Ramos (cell line): Measurements from ENCODE around the gene PFDN5.
"Not testable (repeated sequence)": the region's sequence is repeated elsewhere in the genome, so short reads cannot be mapped to it uniquely, and the experiment has no call there.

Experiments
- in situ Hi-C: fragments of 300-500 bp; cut with MboI; formaldehyde crosslinking; loops from one replicate; pipeline ENCODE4 v1.14.3; 2022; ENCODE audit warnings: low sequenced_read_pairs; ENCODE audit not compliant: unreplicated experiment

Gene PFDN5

GRCh38 chr12:53279888-53280498, 15.3 kb upstream of the PFDN5 start:
- in situ Hi-C loops, result no loop called here

- in situ Hi-C loops, result loop anchor here (5.0 kb wide), 1 partner anchor 124 kb away; no protein-coding TSS in a partner anchor
Measured at GRCh38 chr12:53286448-53286847, 8.9 kb upstream of the PFDN5 start.

GRCh38 chr12:53287741-53288216, 7.6 kb upstream of the PFDN5 start:
- in situ Hi-C loops, result loop anchor here (5.0 kb wide), 1 partner anchor 125 kb away; no protein-coding TSS in a partner anchor

- in situ Hi-C loops, result loop anchor here (5.0 kb wide), 1 partner anchor 126 kb away; no protein-coding TSS in a partner anchor
Measured at GRCh38 chr12:53288322-53288721, 7.0 kb upstream of the PFDN5 start.

GRCh38 chr12:53289891-53290290, 5.5 kb upstream of the PFDN5 start:
- in situ Hi-C loops, result loop anchor here (5.0 kb wide), 1 partner anchor 128 kb away; no protein-coding TSS in a partner anchor

GRCh38 chr12:53290661-53291060, 4.7 kb upstream of the PFDN5 start:
- in situ Hi-C loops, result no loop called here

- in situ Hi-C loops, result no loop called here
Measured at GRCh38 chr12:53292426-53292825, 2.9 kb upstream of the PFDN5 start.

- in situ Hi-C loops, result no loop called here
Measured at GRCh38 chr12:53295891-53296219, 513 bp downstream of the PFDN5 start.

- in situ Hi-C loops, result not testable (repeated sequence)
Measured at GRCh38 chr12:53297106-53297505, 1.8 kb downstream of the PFDN5 start.

GRCh38 chr12:53298164-53298563, 2.8 kb downstream of the PFDN5 start:
- in situ Hi-C loops, result no loop called here

GRCh38 chr12:53299101-53299453, 3.7 kb downstream of the PFDN5 start:
- in situ Hi-C loops, result no loop called here

GRCh38 chr12:53299454-53300180, 4.3 kb downstream of the PFDN5 start, which contains the start of gene MYG1:
MYG1 (plus strand) TSS chr12:53299695; CDS start chr12:53299738, 43 bp downstream.
- in situ Hi-C loops, result no loop called here

- in situ Hi-C loops, result no loop called here
Measured at GRCh38 chr12:53300187-53300586, 4.8 kb downstream of the PFDN5 start.

- in situ Hi-C loops, result no loop called here
Measured at GRCh38 chr12:53302903-53303302, 7.6 kb downstream of the PFDN5 start.

- in situ Hi-C loops, result no loop called here
Measured at GRCh38 chr12:53306826-53307225, 11.5 kb downstream of the PFDN5 start.

- in situ Hi-C loops, result no loop called here
Measured at GRCh38 chr12:53308276-53308675, 12.9 kb downstream of the PFDN5 start.

- in situ Hi-C loops, result no loop called here
Measured at GRCh38 chr12:53313996-53314395, 18.7 kb downstream of the PFDN5 start.

- in situ Hi-C loops, result no loop called here
Measured at GRCh38 chr12:53320352-53321195, 25.2 kb downstream of the PFDN5 start.

GRCh38 chr12:53324113-53324778, 28.9 kb downstream of the PFDN5 start:
- in situ Hi-C loops, result no loop called here

GRCh38 chr12:53324779-53325510, 29.6 kb downstream of the PFDN5 start:
- in situ Hi-C loops, result no loop called here
